K562 (cell line): Measurements from ENCODE around the gene TBXAS1. TPM values are rescaled to one million over a fixed set of nuclear protein-coding genes. Genes with fewer than 3 reads are reported as not detected.

ENCODE experiments used
- ATF3 ChIP-seq, 2 experiments: fragments of 450-650 bp in 1 of 2; sonication (generic) in 1 of 2; formaldehyde crosslinking in 1 of 2; IDR thresholded peaks in 1 of 2; conservative IDR thresholded peaks in 1 of 2; 2 replicates each; pipeline versions ENCODE4 v1.6.1 to v1.8.1; 2016 to 2023; ENCODE audit warnings: mild to moderate bottlenecking in 2 of 2, moderate library complexity in 2 of 2, inconsistent platforms in 1 of 2, missing genetic modification reagents in 1 of 2
- BCL6 ChIP-seq: fragments of 250-450 bp; sonication (Bioruptor Pico); IDR thresholded peaks from 2 replicates; pipeline ENCODE4 v1.4.0; 2020
- COPS2 ChIP-seq: fragments of 450-650 bp; conservative IDR thresholded peaks from 2 replicates; pipeline ENCODE4 v1.6.1; 2016; ENCODE audit warnings: mild to moderate bottlenecking, moderate library complexity
- DACH1 ChIP-seq: fragments of 450-650 bp; IDR thresholded peaks from 2 replicates; pipeline ENCODE4 v1.6.1; 2018; ENCODE audit not compliant: partially characterized antibody
- E2F6 ChIP-seq, 2 experiments: IDR thresholded peaks; 2 replicates each; pipeline ENCODE4 v1.6.1; 2011; ENCODE audit warnings: borderline replicate concordance in 1 of 2, control low read depth in 1 of 2, low read depth in 1 of 2, low read length in 1 of 2, mild to moderate bottlenecking in 1 of 2, mixed read lengths in 1 of 2, moderate library complexity in 1 of 2; ENCODE audit not compliant: insufficient read depth in 1 of 2, insufficient read length in 1 of 2, poor library complexity in 1 of 2, severe bottlenecking in 1 of 2; ENCODE audit errors: extremely low read depth in 1 of 2
- ESRRB ChIP-seq: fragments of 250-450 bp; sonication (Bioruptor Pico); IDR thresholded peaks from 2 replicates; pipeline ENCODE4 v1.5.0; 2020; ENCODE audit warnings: mild to moderate bottlenecking, moderate library complexity, borderline replicate concordance
- GATA2 ChIP-seq: sonication (generic); formaldehyde crosslinking; IDR thresholded peaks from 2 replicates; pipeline ENCODE4 v1.4.0; 2020; ENCODE audit warnings: mild to moderate bottlenecking, missing genetic modification reagents
- MAFK ChIP-seq: IDR thresholded peaks from 2 replicates; pipeline ENCODE4 v1.6.1; 2011; ENCODE audit warnings: low read length, improper control_type of control experiment
- RBM14 ChIP-seq: fragments of 200-400 bp; formaldehyde crosslinking; IDR thresholded peaks from 2 replicates; pipeline ENCODE4 v1.6.1; 2018; ENCODE audit warnings: low read depth, mild to moderate bottlenecking, low read length, moderate library complexity, borderline replicate concordance; ENCODE audit not compliant: insufficient read depth
- SIRT6 ChIP-seq: IDR thresholded peaks from one replicate; pipeline ENCODE4 v1.6.1; 2012; ENCODE audit warnings: low read depth, mild to moderate bottlenecking, control low read depth, inconsistent platforms, low read length, moderate library complexity
- THAP7 ChIP-seq: fragments of 250-450 bp; sonication (Bioruptor Pico); IDR thresholded peaks from 2 replicates; pipeline ENCODE4 v1.5.0; 2021
- ZFP30 ChIP-seq: fragments of 250-450 bp; sonication (Bioruptor Pico); IDR thresholded peaks from 2 replicates; pipeline ENCODE4 v1.8.0; 2022; ENCODE audit warnings: moderate library complexity, mild to moderate bottlenecking, inconsistent platforms, borderline replicate concordance
- polyA plus RNA-seq, 8 experiments: library from polyadenylated mRNA; depleted of rRNA in 4 of 8; stranded (reverse) in 5 of 8; unstranded in 3 of 8; fragments of >200 nt; fragmentation: Nextera tagmentation in 2 of 8; fragmentation: Illumina TruSeq in 1 of 8; extraction: Ambion mirVana in 2 of 8; extraction: Trizol in 1 of 8; gene quantifications; 2 replicates each; pipeline versions ENCODE4 v1.2.1 to v1.2.3, GENCODE V29; 2011 to 2014; ENCODE audit warnings: inconsistent platforms in 1 of 8, missing spikeins in 1 of 8
- total RNA-seq, 7 experiments: library from RNA; depleted of rRNA in 6 of 7; stranded (reverse); fragments of >200 nt in 6 of 7; fragmentation: Illumina TruSeq in 2 of 7; extraction: Trizol in 2 of 7; gene quantifications; 2 replicates each; pipeline versions ENCODE4 v1.2.1 to v1.2.3, GENCODE V29; 2011 to 2021; ENCODE audit warnings: low replicate concordance in 1 of 7

The TBXAS1 gene
- total and polyA plus RNA-seq, 9 of the 15 experiments (the other 6 are each of a cell fraction or from before 2014, with no cell fraction given) = 1.1 to 8.3 (median 1.9) TPM

- no peak for TF ChIP-seq ATF3 (IDR thresholded peaks at IDR 0.05)
- no peak for TF ChIP-seq ATF3 (CRISPR knock-in tag; conservative IDR thresholded peaks at IDR 0.05)
- no peak for TF ChIP-seq MAFK
- no peak for TF ChIP-seq SIRT6
- TF ChIP-seq DACH1 = no peak
- no peak for TF ChIP-seq ZFP30 (CRISPR knock-in tag)
- TF ChIP-seq E2F6 (IDR thresholded peaks at IDR 0.05; ENCODE audit: borderline replicate concordance in 1 of 2, extremely low read depth in 1 of 2, insufficient read depth in 1 of 2, insufficient read length in 1 of 2, low read depth in 1 of 2, low read length in 1 of 2, poor library complexity in 1 of 2, severe bottlenecking in 1 of 2) = no peak
- TF ChIP-seq GATA2 = no peak
- TF ChIP-seq COPS2 = no peak
- TF ChIP-seq ESRRB (CRISPR knock-in tag) = no peak
- TF ChIP-seq BCL6 (CRISPR knock-in tag) = no peak
- no peak for TF ChIP-seq RBM14
- no peak for TF ChIP-seq THAP7 (CRISPR knock-in tag)
These were observed 170.5 kb downstream of the TBXAS1 start (continued) for GRCh38 chr7:139999516-139999915.
